Fibroblast of lung (primary cell): ENCODE measurements around the gene SLC6A17.

Experiments used
- EZH2 ChIP-seq: IDR thresholded peaks from 2 replicates; pipeline ENCODE4 v1.5.1; 2012; ENCODE audit warnings: low read length, control low read depth, mild to moderate bottlenecking; ENCODE audit errors: missing control alignments
- TF ChIP-seq, protein P1 (sequence below), 2 donors: IDR thresholded peaks in 1 of 2; conservative IDR thresholded peaks in 1 of 2; 1 replicate in 1 of 2; 2 replicates in 1 of 2; pipeline ENCODE4 v1.5.1; 2011 to 2012; ENCODE audit warnings: low read length in 2 of 2, control low read depth in 1 of 2, inconsistent platforms in 1 of 2, low read depth in 1 of 2, mild to moderate bottlenecking in 1 of 2

DNA sequence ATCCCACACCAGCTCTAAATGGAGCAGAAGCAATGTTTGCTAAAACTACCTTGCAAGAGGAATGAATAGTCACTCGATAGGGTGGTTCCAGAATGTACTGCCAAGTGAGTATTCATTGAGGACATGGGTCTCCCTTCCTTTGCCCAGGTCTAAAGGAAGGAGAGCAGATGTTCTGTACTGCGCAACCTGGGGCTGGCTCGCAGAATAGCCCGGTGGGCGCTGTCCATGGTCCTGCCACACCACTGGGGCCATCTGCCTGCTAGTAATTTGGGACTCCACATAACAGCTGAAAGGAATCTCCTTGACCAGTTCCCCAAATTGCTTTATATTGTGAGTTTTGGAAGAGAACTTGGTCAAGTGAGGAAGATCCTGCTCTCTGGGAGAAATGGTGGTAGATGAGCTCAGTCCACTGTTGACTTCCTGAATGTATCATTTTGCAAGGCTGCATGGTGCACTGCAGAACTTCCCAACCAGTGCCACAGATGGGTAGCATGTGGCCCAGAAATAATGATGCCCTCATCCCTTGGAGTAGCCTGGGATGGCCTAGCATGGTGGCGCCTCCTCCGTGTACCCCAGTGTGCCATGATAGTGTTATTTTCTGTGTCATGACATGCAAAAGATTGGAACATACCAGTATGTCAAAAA is 5.7 kb downstream of the SLC6A17 start:
- no peak for TF ChIP-seq EZH2
- TF ChIP-seq, protein P1, sequence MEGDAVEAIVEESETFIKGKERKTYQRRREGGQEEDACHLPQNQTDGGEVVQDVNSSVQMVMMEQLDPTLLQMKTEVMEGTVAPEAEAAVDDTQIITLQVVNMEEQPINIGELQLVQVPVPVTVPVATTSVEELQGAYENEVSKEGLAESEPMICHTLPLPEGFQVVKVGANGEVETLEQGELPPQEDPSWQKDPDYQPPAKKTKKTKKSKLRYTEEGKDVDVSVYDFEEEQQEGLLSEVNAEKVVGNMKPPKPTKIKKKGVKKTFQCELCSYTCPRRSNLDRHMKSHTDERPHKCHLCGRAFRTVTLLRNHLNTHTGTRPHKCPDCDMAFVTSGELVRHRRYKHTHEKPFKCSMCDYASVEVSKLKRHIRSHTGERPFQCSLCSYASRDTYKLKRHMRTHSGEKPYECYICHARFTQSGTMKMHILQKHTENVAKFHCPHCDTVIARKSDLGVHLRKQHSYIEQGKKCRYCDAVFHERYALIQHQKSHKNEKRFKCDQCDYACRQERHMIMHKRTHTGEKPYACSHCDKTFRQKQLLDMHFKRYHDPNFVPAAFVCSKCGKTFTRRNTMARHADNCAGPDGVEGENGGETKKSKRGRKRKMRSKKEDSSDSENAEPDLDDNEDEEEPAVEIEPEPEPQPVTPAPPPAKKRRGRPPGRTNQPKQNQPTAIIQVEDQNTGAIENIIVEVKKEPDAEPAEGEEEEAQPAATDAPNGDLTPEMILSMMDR (conservative IDR thresholded peaks at IDR 0.05 in 1 of 2, IDR thresholded peaks at IDR 0.05 in 1 of 2; ENCODE audit: low read depth in 1 of 2, low read length in 2 of 2), result no peak
